NOMO-1 treated with dmso at 0.1 percent for 144 hours (cell line): ENCODE results near the gene BMAL2.

Source experiments
- DNase-seq: peaks from one replicate; lab custom pipeline; 2025; ENCODE audit not compliant: unreplicated experiment; lab: John Stamatoyannopoulos, UW

BMAL2 gene

DNA sequence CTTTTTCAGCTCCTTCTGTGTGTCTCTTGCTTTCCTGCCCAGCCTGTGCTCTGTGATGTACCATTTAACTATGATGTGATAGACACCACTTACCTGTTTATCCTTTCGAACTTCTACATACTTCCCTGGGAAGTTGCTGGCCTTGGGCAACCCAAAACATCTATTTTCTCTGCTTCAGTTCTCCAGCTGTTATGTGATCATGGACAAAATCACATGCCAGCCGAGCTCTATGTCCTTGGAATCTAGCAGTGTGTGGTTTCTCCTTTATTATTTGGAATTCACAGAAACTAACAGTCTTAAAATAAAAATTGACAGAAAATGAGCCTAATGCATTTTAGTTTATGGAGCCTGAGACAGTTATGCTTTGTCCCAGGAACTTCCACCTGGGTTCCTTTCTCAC is 22.9 kb downstream of the BMAL2 start:
- no peak for DNase-seq

DNA sequence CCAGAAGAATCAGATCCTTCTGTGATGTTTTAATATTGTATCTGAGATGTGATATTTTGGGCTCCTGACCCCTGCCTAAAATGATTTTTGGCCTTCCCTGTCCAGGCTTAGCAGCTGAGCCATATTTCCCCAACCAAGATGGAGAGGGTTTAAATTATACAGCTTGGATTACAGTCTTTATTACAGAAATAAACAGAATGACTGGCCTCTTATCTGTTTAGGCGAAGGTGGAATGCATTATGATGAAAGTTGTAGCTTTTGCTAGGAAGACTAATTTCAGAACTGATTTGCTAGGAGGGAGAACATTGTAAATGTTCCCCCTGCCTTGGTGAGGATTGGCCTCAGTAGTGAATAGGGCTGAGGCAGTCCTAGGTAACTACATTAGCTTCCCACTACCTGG is 23.3 kb downstream of the BMAL2 start:
- DNase-seq: no peak

- no peak for DNase-seq
Measured at GRCh38 chr12:27359578-27360340, 27.1 kb downstream of the BMAL2 start.

DNA sequence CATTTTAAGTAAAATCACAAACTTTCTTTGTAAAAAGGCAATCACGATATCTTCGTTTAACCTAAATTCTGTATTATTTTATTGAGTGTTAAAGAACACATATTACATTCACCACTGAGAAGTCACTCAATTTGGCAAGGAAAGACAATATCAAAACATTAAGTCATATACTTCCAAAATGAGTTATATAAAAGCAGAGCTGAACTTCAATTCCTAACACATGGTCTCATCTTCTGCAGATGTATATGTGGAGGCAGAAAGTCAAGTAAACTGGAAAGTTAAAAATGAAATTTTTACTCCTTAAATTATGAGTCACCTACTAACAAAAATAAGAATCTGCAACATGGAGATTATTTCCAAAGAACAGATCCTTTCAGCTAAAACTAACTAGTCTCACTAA is 28.7 kb downstream of the BMAL2 start:
- no peak for DNase-seq

- DNase-seq: no peak
Measured at GRCh38 chr12:27366621-27367020, 34.0 kb downstream of the BMAL2 start.

GRCh38 chr12:27367078-27367477 is 34.4 kb downstream of the BMAL2 start:
- DNase-seq: no peak

DNA sequence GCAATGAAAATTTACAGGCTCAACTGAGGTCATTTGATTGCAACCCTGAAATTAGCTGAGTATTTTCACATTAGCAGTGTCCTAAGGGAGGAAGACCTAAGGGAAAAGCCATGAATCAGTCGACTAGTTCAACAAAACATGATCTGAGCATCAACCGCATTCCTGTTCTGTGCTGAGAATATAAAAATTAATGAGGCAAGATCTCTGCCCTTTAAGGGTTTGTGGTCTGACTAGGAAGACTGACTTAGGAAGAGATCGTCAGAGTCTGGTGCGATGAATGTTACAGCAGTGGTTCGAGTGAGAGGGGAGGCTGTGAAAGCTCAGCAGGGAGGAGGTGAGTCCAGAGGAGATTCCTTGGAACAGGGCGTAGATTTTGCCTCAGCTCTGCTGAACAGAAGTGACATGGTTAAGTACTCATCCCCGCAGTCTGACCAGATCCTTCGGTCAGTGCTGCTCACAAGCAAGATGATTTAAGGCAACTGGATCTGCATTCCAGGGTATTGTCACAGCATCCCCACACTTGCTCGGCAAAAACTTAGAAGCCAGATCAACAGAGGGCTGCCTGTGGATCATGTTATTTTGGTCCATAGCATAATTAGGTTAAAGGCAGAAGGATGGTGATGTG is 49.6 kb downstream of the BMAL2 start:
- DNase-seq: no peak
